NT2/D1 (cell line): ENCODE results near the gene KCNS1.
"Not testable (repeated sequence)": the region's sequence is repeated elsewhere in the genome, so short reads cannot be mapped to it uniquely, and the experiment has no call there.

Experiments used
- YY1 ChIP-seq: IDR thresholded peaks from 2 replicates; pipeline ENCODE4 v1.6.1; 2011; ENCODE audit not compliant: insufficient read length, insufficient read depth
- ZNF274 ChIP-seq: IDR thresholded peaks from 2 replicates; pipeline ENCODE4 v1.6.1; 2011; ENCODE audit warnings: mild to moderate bottlenecking, low read depth, low read length

GRCh38 chr20:45063107-45063506 lies 37.8 kb downstream of the KCNS1 start:
- not testable (repeated sequence) for TF ChIP-seq YY1, ZNF274
